ENCODE data around the gene INPP4A. TPM values are rescaled to one million over a fixed set of nuclear protein-coding genes. Genes with fewer than 3 reads are reported as not detected.

Gene INPP4A
- total and polyA plus RNA-seq, 10 of the 15 experiments (the other 5 are each of a cell fraction or from before 2014, with no cell fraction given) = 4.7 to 62.3 (median 36.9) TPM

- TF ChIP-seq, protein P1, sequence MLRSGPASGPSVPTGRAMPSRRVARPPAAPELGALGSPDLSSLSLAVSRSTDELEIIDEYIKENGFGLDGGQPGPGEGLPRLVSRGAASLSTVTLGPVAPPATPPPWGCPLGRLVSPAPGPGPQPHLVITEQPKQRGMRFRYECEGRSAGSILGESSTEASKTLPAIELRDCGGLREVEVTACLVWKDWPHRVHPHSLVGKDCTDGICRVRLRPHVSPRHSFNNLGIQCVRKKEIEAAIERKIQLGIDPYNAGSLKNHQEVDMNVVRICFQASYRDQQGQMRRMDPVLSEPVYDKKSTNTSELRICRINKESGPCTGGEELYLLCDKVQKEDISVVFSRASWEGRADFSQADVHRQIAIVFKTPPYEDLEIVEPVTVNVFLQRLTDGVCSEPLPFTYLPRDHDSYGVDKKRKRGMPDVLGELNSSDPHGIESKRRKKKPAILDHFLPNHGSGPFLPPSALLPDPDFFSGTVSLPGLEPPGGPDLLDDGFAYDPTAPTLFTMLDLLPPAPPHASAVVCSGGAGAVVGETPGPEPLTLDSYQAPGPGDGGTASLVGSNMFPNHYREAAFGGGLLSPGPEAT (IDR thresholded peaks at IDR 0.05; ENCODE audit: low read depth) = no peak
- no peak for TF ChIP-seq ZNF24 (IDR thresholded peaks at IDR 0.05)
- peak; percentile 43 for TF ChIP-seq GATAD2B (conservative IDR thresholded peaks at IDR 0.05; ENCODE audit: low read depth)
- no peak for TF ChIP-seq HDGF (IDR thresholded peaks at IDR 0.05)
- TF ChIP-seq CHD1 (IDR thresholded peaks at IDR 0.05; ENCODE audit: low read depth, low read length) = no peak
- TF ChIP-seq WRNIP1 (IDR thresholded peaks at IDR 0.05; ENCODE audit: borderline replicate concordance, low read depth, low read length) = no peak
- TF ChIP-seq BCLAF1 (IDR thresholded peaks at IDR 0.05) = no peak
- no peak for TF ChIP-seq TCF7 (IDR thresholded peaks at IDR 0.05; ENCODE audit: borderline replicate concordance)
- no peak for TF ChIP-seq CBX3 (IDR thresholded peaks at IDR 0.05; ENCODE audit: borderline replicate concordance, low read depth)
- peak; percentile 42 for TF ChIP-seq IKZF1 (conservative IDR thresholded peaks at IDR 0.05)
- TF ChIP-seq RFX5 (IDR thresholded peaks at IDR 0.05; ENCODE audit: low read depth, low read length) = no peak
- TF ChIP-seq ESRRA (IDR thresholded peaks at IDR 0.05; ENCODE audit: low read length) = no peak
- no peak for TF ChIP-seq RAD21 (IDR thresholded peaks at IDR 0.05; ENCODE audit: insufficient read depth, low read depth, low read length)
- TF ChIP-seq BCL11A (IDR thresholded peaks at IDR 0.05; ENCODE audit: low read depth, low read length) = no peak
- no peak for TF ChIP-seq FOXK2 (IDR thresholded peaks at IDR 0.05)
- TF ChIP-seq NR2F1 (conservative IDR thresholded peaks at IDR 0.05) = 0 out of 2 replicates have a peak, but pooled peaks have one; percentile 16
- TF ChIP-seq, protein P2, sequence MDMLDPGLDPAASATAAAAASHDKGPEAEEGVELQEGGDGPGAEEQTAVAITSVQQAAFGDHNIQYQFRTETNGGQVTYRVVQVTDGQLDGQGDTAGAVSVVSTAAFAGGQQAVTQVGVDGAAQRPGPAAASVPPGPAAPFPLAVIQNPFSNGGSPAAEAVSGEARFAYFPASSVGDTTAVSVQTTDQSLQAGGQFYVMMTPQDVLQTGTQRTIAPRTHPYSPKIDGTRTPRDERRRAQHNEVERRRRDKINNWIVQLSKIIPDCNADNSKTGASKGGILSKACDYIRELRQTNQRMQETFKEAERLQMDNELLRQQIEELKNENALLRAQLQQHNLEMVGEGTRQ (IDR thresholded peaks at IDR 0.05; ENCODE audit: borderline replicate concordance, low read depth, low read length) = no peak
- no peak for TF ChIP-seq CEBPB (IDR thresholded peaks at IDR 0.05; ENCODE audit: borderline replicate concordance in 1 of 2, low read depth in 2 of 2, low read length in 2 of 2)
- TF ChIP-seq REST (IDR thresholded peaks at IDR 0.05; ENCODE audit: low read depth, low read length) = 0 out of 2 replicates have a peak, but pooled peaks have one; percentile 27
- no peak for TF ChIP-seq HDAC2 (IDR thresholded peaks at IDR 0.05)
- no peak for TF ChIP-seq CBX5 (IDR thresholded peaks at IDR 0.05; ENCODE audit: low read depth)
- TF ChIP-seq BMI1 (IDR thresholded peaks at IDR 0.05; ENCODE audit: borderline replicate concordance) = no peak
- TF ChIP-seq BACH1 (IDR thresholded peaks at IDR 0.05; ENCODE audit: borderline replicate concordance) = no peak
- no peak for TF ChIP-seq CHD4 (IDR thresholded peaks at IDR 0.05)
- TF ChIP-seq RCOR1 (conservative IDR thresholded peaks at IDR 0.05; ENCODE audit: low read depth, low read length) = no peak
Measured at GRCh38 chr2:98479959-98480524, 35.4 kb downstream of the INPP4A start (continued).

Measured in GM12878 (cell line).